ENCODE measurements around the gene ASTN2. TPM values are rescaled to one million over a fixed set of nuclear protein-coding genes. Genes with fewer than 3 reads are reported as not detected.
A peak's percentile ranks its signal among the peaks of the same experiment; 100 is the strongest.

ASTN2 gene
- total and polyA plus RNA-seq, 2 experiments from 2014 or later = 5.8 to 7.5 TPM

- H3K36me3 ChIP-seq (ENCODE audit: low read depth) = no peaks in the 10 kb centered on the region
Observed at GRCh38 chr9:117002686-117003085, 412.2 kb downstream of the ASTN2 start.

GRCh38 chr9:117000834-117001233, 414.0 kb downstream of the ASTN2 start:
- Histone ChIP-seq H3K79me2 (ENCODE audit: insufficient read depth) (no peaks in the 10 kb centered on the region), H3K4me3 (no peak overlapping the region), H2AFZ (no peak overlapping the region), H3K36me3 (ENCODE audit: low read depth) (no peaks in the 10 kb centered on the region), H3K9me2 (ENCODE audit: insufficient read depth) (no peaks in the 10 kb centered on the region), H3K27me3 (replicated peaks; ENCODE audit: insufficient read depth) (no peaks in the 10 kb centered on the region), H3K9me3 (ENCODE audit: low read depth) (no peaks in the 10 kb centered on the region), H3K9ac (no peak overlapping the region), H3K27ac (no peak overlapping the region), H3F3A (ENCODE audit: insufficient read depth) (no peaks in the 10 kb centered on the region), H3K4me2 (ENCODE audit: unreplicated experiment) (no peak overlapping the region), H4K20me1 (ENCODE audit: insufficient read depth) (no peaks in the 10 kb centered on the region), H3K4me1 (ENCODE audit: insufficient read depth) (no peaks in the 10 kb centered on the region)
- no peak for DNase-seq
- TF ChIP-seq EZH2 (IDR thresholded peaks at IDR 0.05; ENCODE audit: insufficient read depth, poor library complexity, severe bottlenecking) (no peak), EZH2phosphoT487 (IDR thresholded peaks at IDR 0.05; ENCODE audit: insufficient read depth, low read depth) (no peak)
- in situ Hi-C loops (cut with MboI) = no loop called here

More at GRCh38 chr9:117002686-117003085, 412.2 kb downstream of the ASTN2 start:
- H3K4me3 ChIP-seq = no peak overlapping the region
- H3K4me2 ChIP-seq (ENCODE audit: unreplicated experiment) = no peak overlapping the region
- no peak overlapping the region for H2AFZ ChIP-seq
- DNase-seq = no peak
- H3K9ac ChIP-seq = no peak overlapping the region
- no peaks in the 10 kb centered on the region for H3F3A ChIP-seq (ENCODE audit: insufficient read depth)
- H4K20me1 ChIP-seq (ENCODE audit: insufficient read depth) = no peaks in the 10 kb centered on the region
- no peaks in the 10 kb centered on the region for H3K79me2 ChIP-seq (ENCODE audit: insufficient read depth)
- H3K27ac ChIP-seq = no peak overlapping the region
- WGBS, 2 experiments (ENCODE audit: low coverage in 1 of 2, low lambda C conversion rate in 2 of 2, missing lambda C conversion rate in 2 of 2) = 15 to 16% methylated on average over 3 of the region's 3 CpGs
- no peaks in the 10 kb centered on the region for H3K9me3 ChIP-seq (ENCODE audit: low read depth)
- H3K4me1 ChIP-seq (ENCODE audit: insufficient read depth) = no peaks in the 10 kb centered on the region
- TF ChIP-seq EZH2 (IDR thresholded peaks at IDR 0.05; ENCODE audit: insufficient read depth, poor library complexity, severe bottlenecking) (no peak), EZH2phosphoT487 (IDR thresholded peaks at IDR 0.05; ENCODE audit: insufficient read depth, low read depth) (no peak)
- H3K9me2 ChIP-seq (ENCODE audit: insufficient read depth) = no peaks in the 10 kb centered on the region
- H3K27me3 ChIP-seq (replicated peaks; ENCODE audit: insufficient read depth) = no peaks in the 10 kb centered on the region
- in situ Hi-C loops (cut with MboI) = no loop called here

- Histone ChIP-seq H3K9me2 (ENCODE audit: insufficient read depth) (no peaks in the 10 kb centered on the region), H2AFZ (no peak overlapping the region), H3K4me2 (ENCODE audit: unreplicated experiment) (no peak overlapping the region), H3F3A (ENCODE audit: insufficient read depth) (no peaks in the 10 kb centered on the region), H3K36me3 (ENCODE audit: low read depth) (no peaks in the 10 kb centered on the region), H3K4me1 (ENCODE audit: insufficient read depth) (no peaks in the 10 kb centered on the region), H4K20me1 (ENCODE audit: insufficient read depth) (no peaks in the 10 kb centered on the region), H3K9ac (no peak overlapping the region), H3K27me3 (replicated peaks; ENCODE audit: insufficient read depth) (no peaks in the 10 kb centered on the region), H3K27ac (no peak overlapping the region), H3K79me2 (ENCODE audit: insufficient read depth) (no peaks in the 10 kb centered on the region), H3K4me3 (no peak overlapping the region), H3K9me3 (ENCODE audit: low read depth) (no peaks in the 10 kb centered on the region)
- in situ Hi-C loops (cut with MboI) = no loop called here
- WGBS, 2 experiments (ENCODE audit: low coverage in 1 of 2, low lambda C conversion rate in 2 of 2, missing lambda C conversion rate in 2 of 2) = 26 to 42% methylated on average over 2 of the region's 2 CpGs
- TF ChIP-seq EZH2 (IDR thresholded peaks at IDR 0.05; ENCODE audit: insufficient read depth, poor library complexity, severe bottlenecking) = no peak
- TF ChIP-seq EZH2phosphoT487 (IDR thresholded peaks at IDR 0.05; ENCODE audit: insufficient read depth, low read depth) = no peak
- DNase-seq = no peak
Observed at GRCh38 chr9:117000196-117000723, 414.6 kb downstream of the ASTN2 start.

- no peaks in the 10 kb centered on the region for H3K27me3 ChIP-seq (replicated peaks; ENCODE audit: insufficient read depth)
- H3K4me3 ChIP-seq = no peak overlapping the region
- peak; percentile 23 for DNase-seq
- TF ChIP-seq EZH2phosphoT487 (IDR thresholded peaks at IDR 0.05; ENCODE audit: insufficient read depth, low read depth) (no peak), EZH2 (IDR thresholded peaks at IDR 0.05; ENCODE audit: insufficient read depth, poor library complexity, severe bottlenecking) (no peak)
- H3K4me1 ChIP-seq (ENCODE audit: insufficient read depth) = no peaks in the 10 kb centered on the region
- H3K9me2 ChIP-seq (ENCODE audit: insufficient read depth) = no peaks in the 10 kb centered on the region
- H3K79me2 ChIP-seq (ENCODE audit: insufficient read depth) = no peaks in the 10 kb centered on the region
- in situ Hi-C loops (cut with MboI) = no loop called here
- no peak overlapping the region for H2AFZ ChIP-seq
- no peak overlapping the region for H3K9ac ChIP-seq
- no peak overlapping the region for H3K27ac ChIP-seq
- H3F3A ChIP-seq (ENCODE audit: insufficient read depth) = no peaks in the 10 kb centered on the region
- H3K9me3 ChIP-seq (ENCODE audit: low read depth) = no peaks in the 10 kb centered on the region
- no peaks in the 10 kb centered on the region for H4K20me1 ChIP-seq (ENCODE audit: insufficient read depth)
- no peaks in the 10 kb centered on the region for H3K36me3 ChIP-seq (ENCODE audit: low read depth)
- no peak overlapping the region for H3K4me2 ChIP-seq (ENCODE audit: unreplicated experiment)
Observed at GRCh38 chr9:116998305-116998704, 416.6 kb downstream of the ASTN2 start.

- Histone ChIP-seq H4K20me1 (ENCODE audit: insufficient read depth) (no peaks in the 10 kb centered on the region), H3K27ac (no peak overlapping the region), H3K36me3 (ENCODE audit: low read depth) (no peaks in the 10 kb centered on the region), H3K9me3 (ENCODE audit: low read depth) (no peaks in the 10 kb centered on the region), H3K9me2 (ENCODE audit: insufficient read depth) (no peaks in the 10 kb centered on the region), H3K4me1 (ENCODE audit: insufficient read depth) (no peaks in the 10 kb centered on the region), H3K9ac (no peak overlapping the region), H3K4me2 (ENCODE audit: unreplicated experiment) (no peak overlapping the region), H3K79me2 (ENCODE audit: insufficient read depth) (no peaks in the 10 kb centered on the region), H3F3A (ENCODE audit: insufficient read depth) (no peaks in the 10 kb centered on the region), H3K4me3 (no peak overlapping the region), H3K27me3 (replicated peaks; ENCODE audit: insufficient read depth) (no peaks in the 10 kb centered on the region), H2AFZ (no peak overlapping the region)
- in situ Hi-C loops (cut with MboI) = no loop called here
- DNase-seq = peak; percentile 15
- TF ChIP-seq EZH2 (IDR thresholded peaks at IDR 0.05; ENCODE audit: insufficient read depth, poor library complexity, severe bottlenecking) (no peak), EZH2phosphoT487 (IDR thresholded peaks at IDR 0.05; ENCODE audit: insufficient read depth, low read depth) (no peak)
- 16 to 38% methylated on average over 2 of the region's 2 CpGs for WGBS, 2 experiments (ENCODE audit: low coverage in 1 of 2, low lambda C conversion rate in 2 of 2, missing lambda C conversion rate in 2 of 2)
Observed at GRCh38 chr9:116992865-116993264, 422.0 kb downstream of the ASTN2 start.

Measured in GM23248 (cell line).